COLO668 (cell line): ENCODE measurements around the gene OR6C3.
"Not testable (repeated sequence)": the region's sequence is repeated elsewhere in the genome, so short reads cannot be mapped to it uniquely, and the experiment has no call there.

Experiments
- DNase-seq: peaks from one replicate; lab custom pipeline; 2025; ENCODE audit not compliant: unreplicated experiment; lab: John Stamatoyannopoulos, UW

OR6C3 gene

GRCh38 chr12:55330446-55330845, at the start of gene OR6C3:
OR6C3 (plus strand) TSS chr12:55330746; CDS start chr12:55331701, 955 bp downstream.
- DNase-seq, result no peak

- DNase-seq, result no peak
These were observed 49.6 kb upstream of the OR6C3 start for GRCh38 chr12:55280991-55281390.

- DNase-seq, result no peak
These were observed 40.5 kb upstream of the OR6C3 start for GRCh38 chr12:55289999-55290398.

DNA sequence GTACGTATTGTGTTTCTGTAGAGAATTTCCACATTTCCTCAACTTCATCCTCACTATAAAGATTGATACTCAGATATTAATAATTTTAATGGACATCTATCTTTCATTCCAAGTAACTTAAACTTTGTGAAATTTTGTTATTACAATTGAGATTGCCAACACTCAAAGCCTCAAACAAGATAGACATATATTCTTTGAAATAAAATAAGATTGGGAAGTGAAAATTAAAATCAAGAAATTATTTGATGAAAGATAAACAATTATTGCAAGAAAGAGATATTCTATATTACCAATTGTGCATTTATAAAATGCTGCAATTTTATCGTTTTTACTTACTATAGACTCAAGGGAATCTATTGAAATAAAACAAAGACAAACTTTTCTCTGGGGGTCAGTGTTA, 34.1 kb upstream of the OR6C3 start, which contains the start of gene OR6C6:
OR6C6 (minus strand) TSS at position 101 of the 400 bp plus-strand sequence. CDS start 1,337 bp downstream, outside the sequence.
- no peak for DNase-seq

DNA sequence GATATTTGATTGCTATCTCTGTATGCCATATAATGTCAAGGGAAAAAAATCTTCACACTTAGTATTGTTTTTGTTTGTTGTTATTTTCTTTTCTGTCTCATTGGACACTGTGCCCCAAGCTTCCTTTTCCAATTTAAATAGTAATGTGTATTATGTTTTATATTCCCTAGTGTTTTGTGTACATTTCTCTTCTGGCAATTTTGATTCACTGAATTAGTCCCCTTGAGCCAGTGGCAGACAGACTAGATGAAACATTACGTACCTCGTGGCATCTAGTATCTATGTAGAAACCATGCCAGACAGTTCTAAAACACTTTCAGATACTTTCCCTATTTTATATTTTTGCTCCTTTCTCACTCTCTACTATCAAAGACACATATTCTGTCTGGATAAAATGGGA, 16.5 kb upstream of the OR6C3 start, which contains the start of gene OR6C1:
OR6C1 (plus strand) TSS at position 301 of the 400 bp plus-strand sequence. CDS start 6,257 bp downstream, outside the sequence.
- no peak for DNase-seq

DNA sequence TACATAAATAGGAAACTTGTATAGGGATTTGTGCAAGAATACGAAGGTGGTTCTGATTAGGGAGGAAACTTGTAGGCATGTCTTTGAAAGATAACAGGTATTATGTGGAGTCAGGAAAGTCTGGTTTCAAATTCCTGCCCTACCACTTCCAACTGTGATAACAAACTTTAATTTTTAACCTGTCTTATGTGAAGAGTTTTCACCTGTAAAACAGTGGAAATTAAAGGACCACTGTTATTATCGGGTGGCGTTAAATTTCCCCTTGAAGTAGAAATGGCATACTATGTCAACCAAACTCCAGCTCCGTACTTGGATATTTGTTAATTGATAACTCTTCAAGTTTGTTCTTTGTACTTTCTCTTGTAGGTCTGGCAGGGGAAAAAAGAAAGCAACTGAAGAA, 10.3 kb upstream of the OR6C3 start:
- DNase-seq, result no peak

- DNase-seq, result not testable (repeated sequence)
These were observed 4.7 kb upstream of the OR6C3 start for GRCh38 chr12:55325801-55326200.

GRCh38 chr12:55336002-55336401, 5.5 kb downstream of the OR6C3 start:
- DNase-seq, result no peak

GRCh38 chr12:55355338-55355737, 24.8 kb downstream of the OR6C3 start:
- not testable (repeated sequence) for DNase-seq

GRCh38 chr12:55362675-55363074, 32.1 kb downstream of the OR6C3 start, which contains the start of gene OR6C75:
OR6C75 (plus strand) TSS chr12:55362975; CDS start chr12:55365111, 2,136 bp downstream.
- no peak for DNase-seq

- DNase-seq, result no peak
These were observed 34.5 kb downstream of the OR6C3 start for GRCh38 chr12:55365086-55365485.

GRCh38 chr12:55372521-55372920, 42.0 kb downstream of the OR6C3 start:
- no peak for DNase-seq
